ENCODE results near the gene ACER2. TPM values are rescaled to one million over a fixed set of nuclear protein-coding genes. Genes with fewer than 3 reads are reported as not detected.

ACER2 gene
- total and polyA plus RNA-seq, 10 of the 15 experiments (the other 5 are each of a cell fraction or from before 2014, with no cell fraction given) = 0.07 to 3.1 (median 2.2) TPM

- no peaks in the 10 kb centered on the region for H3K36me3 ChIP-seq (ENCODE audit: control insufficient read depth in 2 of 2, insufficient read depth in 2 of 2, low read length in 1 of 2)
- POLR2A ChIA-PET = interaction anchor here (0.6 kb wide), 1 partner anchor 1233 kb away, joined by 3 read pairs; no protein-coding TSS in a partner anchor
- 30% methylated on average over 8 of the region's 8 CpGs for WGBS (ENCODE audit: insufficient coverage, insufficient replicate concordance, low lambda C conversion rate, missing lambda C conversion rate)
- H4K20me1 ChIP-seq (ENCODE audit: control insufficient read depth, insufficient read depth) = no peaks in the 10 kb centered on the region
- no peak overlapping the region for H3K4me3 ChIP-seq
- no peaks in the 10 kb centered on the region for H3K9me3 ChIP-seq (replicated peaks; ENCODE audit: control insufficient read depth, insufficient read depth, low read length)
- no peak overlapping the region for H3K27ac ChIP-seq (ENCODE audit: control insufficient read depth, insufficient read depth)
- FAIRE-seq = no peak
- RAD21 ChIA-PET (ENCODE audit: unreplicated experiment) = no interaction called here
- intact Hi-C loops (cut with micrococcal nuclease; ENCODE audit: unreplicated experiment) (loop anchor here (5.0 to 10.0 kb wide), 3 partner anchors 255 to 432 kb away; partner anchors contain the start of gene SLC24A2), in situ Hi-C loops (cut with MboI) (no loop called here)
- ATAC-seq = no peak
- H3K4me2 ChIP-seq (ENCODE audit: control insufficient read depth, insufficient read depth) = no peak overlapping the region
- BruUV-seq (replicated peaks) = no TSS peak
- no peaks in the 10 kb centered on the region; a peak in 2 of 4 replicates for H3K27me3 ChIP-seq (replicated peaks in 1 of 2; ENCODE audit: control insufficient read depth in 2 of 2, insufficient read depth in 2 of 2, low read length in 1 of 2)
- no peak overlapping the region for H3K9ac ChIP-seq (ENCODE audit: control insufficient read depth, insufficient read depth, low read length)
- no peak for DNase-seq (ENCODE audit: low read depth, low spot score)
- SMC1A ChIA-PET (ENCODE audit: uncharacterized antibody, unreplicated experiment) = no interaction called here
- no peaks in the 10 kb centered on the region for H3K79me2 ChIP-seq (ENCODE audit: control insufficient read depth, insufficient read depth, low read length)
- CTCF ChIA-PET = interaction anchor here (0.7 kb wide), 1 partner anchor 465 kb away, joined by 3 read pairs; no protein-coding TSS in a partner anchor
- no peak overlapping the region for H2AFZ ChIP-seq (ENCODE audit: control insufficient read depth, low read depth, low read length)
- no peaks in the 10 kb centered on the region for H3K4me1 ChIP-seq (ENCODE audit: control insufficient read depth, insufficient read depth, low read length)
- no peak for TF ChIP-seq STAT3 (IDR thresholded peaks at IDR 0.05; ENCODE audit: low read depth, low read length)
These were observed 81.5 kb downstream of the ACER2 start for GRCh38 chr9:19490269-19490668.

DNA sequence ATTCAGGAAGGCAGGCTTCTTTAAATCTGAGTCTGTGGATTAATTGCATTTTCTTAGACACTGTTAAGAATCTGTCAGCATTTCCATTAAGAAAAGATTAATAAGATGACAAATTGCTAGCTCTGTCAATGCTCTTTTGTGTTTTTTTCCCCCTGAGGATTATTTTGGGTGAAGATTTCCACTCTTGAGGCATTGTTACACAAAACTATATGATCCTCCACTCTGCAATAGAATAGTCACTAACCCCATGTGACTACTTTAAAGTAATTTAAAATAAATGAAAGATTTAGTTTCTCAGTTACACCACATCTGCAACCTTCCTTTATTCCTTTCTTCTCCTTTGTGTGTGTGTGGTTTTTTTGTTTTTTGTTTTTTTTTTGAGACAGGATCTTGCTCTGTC, 82.0 kb downstream of the ACER2 start:
- H3K4me1 ChIP-seq (ENCODE audit: control insufficient read depth, insufficient read depth, low read length) = no peaks in the 10 kb centered on the region
- in situ Hi-C loops (cut with MboI) (no loop called here), intact Hi-C loops (cut with micrococcal nuclease; ENCODE audit: unreplicated experiment) (loop anchor here (5.0 to 10.0 kb wide), 3 partner anchors 254 to 431 kb away; partner anchors contain the start of gene SLC24A2)
- H3K27me3 ChIP-seq (replicated peaks in 1 of 2; ENCODE audit: control insufficient read depth in 2 of 2, insufficient read depth in 2 of 2, low read length in 1 of 2) = no peaks in the 10 kb centered on the region; a peak in 2 of 4 replicates
- H3K36me3 ChIP-seq (ENCODE audit: control insufficient read depth in 2 of 2, insufficient read depth in 2 of 2, low read length in 1 of 2) = no peaks in the 10 kb centered on the region
- H3K9ac ChIP-seq (ENCODE audit: control insufficient read depth, insufficient read depth, low read length) = no peak overlapping the region
- FAIRE-seq (no peak), DNase-seq (ENCODE audit: low read depth, low spot score) (no peak), ATAC-seq (no peak)
- H2AFZ ChIP-seq (ENCODE audit: control insufficient read depth, low read depth, low read length) = no peak overlapping the region
- ChIA-PET SMC1A (ENCODE audit: uncharacterized antibody, unreplicated experiment) (interaction anchor here (0.6 to 0.7 kb wide), 3 partner anchors 97 to 1061 kb away, joined by 3 to 4 read pairs (median 4); no protein-coding TSS in a partner anchor), RAD21 (ENCODE audit: unreplicated experiment) (no interaction called here), CTCF (interaction anchor here (0.9 to 1.3 kb wide), 2 partner anchors 26 to 1619 kb away, joined by 3 read pairs; no protein-coding TSS in a partner anchor), POLR2A (interaction anchor here (0.6 kb wide), 1 partner anchor 47 kb away, joined by 4 read pairs; no protein-coding TSS in a partner anchor)
- H3K9me3 ChIP-seq (replicated peaks; ENCODE audit: control insufficient read depth, insufficient read depth, low read length) = no peaks in the 10 kb centered on the region
- H3K4me2 ChIP-seq (ENCODE audit: control insufficient read depth, insufficient read depth) = no peak overlapping the region
- no peak overlapping the region for H3K4me3 ChIP-seq
- H4K20me1 ChIP-seq (ENCODE audit: control insufficient read depth, insufficient read depth) = no peaks in the 10 kb centered on the region
- no peak overlapping the region for H3K27ac ChIP-seq (ENCODE audit: control insufficient read depth, insufficient read depth)
- no TSS peak for BruUV-seq (replicated peaks)
- no peaks in the 10 kb centered on the region for H3K79me2 ChIP-seq (ENCODE audit: control insufficient read depth, insufficient read depth, low read length)
- TF ChIP-seq MEF2B (IDR thresholded peaks at IDR 0.05; ENCODE audit: partially characterized antibody, poor library complexity, severe bottlenecking) = no peak
- TF ChIP-seq TCF7 (IDR thresholded peaks at IDR 0.05; ENCODE audit: borderline replicate concordance) = no peak
- no peak for TF ChIP-seq MXI1 (IDR thresholded peaks at IDR 0.05; ENCODE audit: low read depth, low read length)

Data from GM12878 (cell line).